ENCODE data around the gene TMEM204.

GRCh38 chr16:1499756-1500464 is 33.6 kb upstream of the TMEM204 start:
- TF ChIP-seq CTCF (IDR thresholded peaks at IDR 0.05) (no peak), POLR2A (IDR thresholded peaks at IDR 0.05) (no peak)

All from transverse colon (tissue), 3 donors.